HT-29 (cell line): ENCODE data around the gene ZNF619. TPM values are rescaled to one million over a fixed set of nuclear protein-coding genes. Genes with fewer than 3 reads are reported as not detected.
"Not testable (repeated sequence)": the region's sequence is repeated elsewhere in the genome, so short reads cannot be mapped to it uniquely, and the experiment has no call there.

Source experiments
- DNase-seq: peaks from one replicate; pipeline ENCODE4 v3.0.0-alpha.2; 2015; ENCODE audit warnings: low spot score
- total RNA-seq: library from RNA; depleted of rRNA; stranded (reverse); fragments of >200 nt; shearing (Covaris generic); gene quantifications from 2 replicates; pipeline ENCODE4 v1.2.3, GENCODE V29; 2014; rRNA removed

ZNF619 gene
- total RNA-seq, result 0.81 and 1.4 TPM in 2 replicates

DNA sequence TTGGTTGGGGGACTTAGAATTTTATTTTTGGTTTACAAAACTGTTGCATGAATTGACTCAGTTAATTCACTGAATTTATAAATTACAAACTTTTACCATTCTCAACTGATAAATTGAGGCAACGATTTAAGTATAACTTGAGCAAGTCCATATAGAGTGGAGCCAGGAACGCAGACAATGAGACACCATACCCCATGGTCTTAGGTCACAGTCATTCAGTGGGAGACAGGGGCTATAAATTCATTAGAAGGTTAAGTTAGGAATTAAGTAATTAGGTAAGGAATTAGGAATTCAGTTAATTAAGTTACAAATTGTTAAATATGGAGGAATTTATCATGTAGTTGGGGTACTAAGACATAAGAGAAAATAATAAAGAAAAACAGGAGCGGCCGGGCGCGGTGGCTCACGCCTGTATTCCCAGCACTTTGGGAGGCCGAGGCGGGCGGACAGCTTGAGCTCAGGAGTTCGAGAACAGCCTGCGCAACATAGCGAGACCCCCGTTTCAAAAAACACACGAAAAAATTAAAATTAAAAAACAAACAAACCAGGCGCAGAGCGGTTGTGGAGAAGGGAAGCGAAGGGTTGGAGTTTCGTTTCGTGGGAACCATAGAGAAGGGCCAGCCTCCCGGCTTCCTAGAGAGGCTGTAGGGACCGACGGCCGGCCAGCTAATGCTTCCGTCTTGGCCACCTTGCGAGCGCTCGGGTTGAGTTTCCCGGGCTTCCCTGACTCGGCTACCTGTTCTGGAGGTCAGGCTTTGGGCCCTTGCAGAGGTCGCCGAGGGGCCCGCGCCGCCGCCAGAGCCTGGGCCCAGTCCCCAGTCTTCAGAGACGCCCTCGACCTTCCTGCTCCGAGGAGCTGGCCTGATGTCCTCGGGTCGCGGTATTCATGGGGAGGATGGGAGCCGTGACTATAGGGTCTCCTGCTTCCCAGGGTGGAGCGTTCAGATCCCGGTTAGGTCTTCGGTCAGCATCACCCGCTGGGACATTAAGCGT is at the start of gene ZNF619:
ZNF619 (plus strand) TSS at position 645 of the 993 bp plus-strand sequence. CDS start 858 bp downstream, outside the sequence.
- peak; percentile 59 for DNase-seq

DNA sequence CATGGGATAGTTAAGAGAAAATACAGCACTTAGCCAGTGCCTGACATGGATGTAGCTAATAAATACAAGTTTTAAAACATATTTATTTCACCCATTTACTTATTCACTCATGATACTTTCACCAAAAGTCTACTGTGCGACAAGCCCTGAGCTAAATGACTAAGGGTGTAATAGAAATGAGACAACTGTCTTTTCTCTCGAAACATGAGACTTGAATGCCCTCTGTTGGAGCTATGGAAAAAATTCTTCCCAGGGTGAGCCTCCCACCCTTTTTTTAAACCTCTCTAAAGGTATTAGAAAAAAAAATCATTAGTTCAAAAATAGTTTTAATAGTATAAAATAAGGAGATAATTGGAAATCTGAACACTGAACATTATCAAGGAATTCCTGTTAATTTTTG is 44.1 kb upstream of the ZNF619 start:
- DNase-seq, result no peak

DNA sequence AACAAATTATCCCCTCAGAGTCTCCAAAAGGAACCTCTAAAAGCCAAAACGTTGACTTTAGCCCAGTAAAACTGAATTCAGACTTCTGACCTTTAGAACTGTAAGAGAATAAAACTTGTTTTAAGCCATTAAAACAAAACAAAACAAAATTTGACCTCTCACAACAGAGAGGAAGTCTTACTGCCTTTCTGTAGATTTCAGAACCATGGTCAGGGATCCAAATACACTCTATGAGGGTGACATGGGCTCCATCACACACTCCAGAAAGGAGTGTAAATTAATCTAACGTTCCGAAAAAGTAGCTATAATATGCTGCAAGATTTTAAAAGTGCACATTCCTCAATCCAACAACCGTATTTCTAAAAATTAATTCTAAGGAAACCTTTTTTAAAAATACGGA is 39.0 kb upstream of the ZNF619 start:
- no peak for DNase-seq

DNA sequence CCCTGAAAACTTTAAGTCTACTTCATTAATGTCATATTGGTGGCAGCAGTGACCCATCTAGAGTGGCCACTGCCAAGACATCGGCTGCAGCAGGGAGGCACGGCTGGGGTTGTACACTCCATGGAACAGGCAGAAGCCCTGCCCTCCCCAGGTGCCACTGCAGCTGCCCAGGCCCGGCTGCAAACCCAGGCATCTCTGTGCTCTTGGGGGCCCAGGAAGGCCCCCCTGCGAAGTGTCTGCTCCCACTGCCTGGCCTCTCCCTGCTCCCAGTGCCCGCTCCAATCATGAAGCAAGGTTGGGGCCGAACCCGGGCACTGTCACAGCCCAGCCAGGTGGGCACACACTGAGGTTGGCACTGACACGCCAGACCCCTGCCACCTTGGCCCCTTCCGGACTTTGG is 31.9 kb upstream of the ZNF619 start:
- no peak for DNase-seq

GRCh38 chr3:40445880-40446279 is 31.0 kb upstream of the ZNF619 start:
- no peak for DNase-seq

GRCh38 chr3:40450438-40450837 is 26.5 kb upstream of the ZNF619 start:
- no peak for DNase-seq

DNA sequence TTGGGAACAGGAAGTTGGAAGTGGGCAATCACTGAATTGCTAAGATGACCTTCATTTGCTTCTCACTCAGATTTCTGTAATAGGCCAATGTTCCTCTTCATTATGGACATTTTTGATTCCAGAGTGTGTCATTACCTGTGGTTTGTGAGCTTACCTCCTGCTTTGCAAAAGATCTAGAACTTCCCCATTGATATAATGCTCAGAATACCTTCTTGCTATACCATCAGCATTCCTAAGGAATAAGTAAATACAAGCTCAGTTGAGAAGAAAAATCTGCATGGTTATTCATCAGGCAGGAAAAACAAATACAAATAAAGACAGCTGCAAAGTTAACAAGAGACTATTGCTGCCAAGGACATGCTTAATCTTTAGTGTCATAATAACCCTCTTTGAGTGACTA is 25.4 kb upstream of the ZNF619 start:
- DNase-seq, result no peak

DNA sequence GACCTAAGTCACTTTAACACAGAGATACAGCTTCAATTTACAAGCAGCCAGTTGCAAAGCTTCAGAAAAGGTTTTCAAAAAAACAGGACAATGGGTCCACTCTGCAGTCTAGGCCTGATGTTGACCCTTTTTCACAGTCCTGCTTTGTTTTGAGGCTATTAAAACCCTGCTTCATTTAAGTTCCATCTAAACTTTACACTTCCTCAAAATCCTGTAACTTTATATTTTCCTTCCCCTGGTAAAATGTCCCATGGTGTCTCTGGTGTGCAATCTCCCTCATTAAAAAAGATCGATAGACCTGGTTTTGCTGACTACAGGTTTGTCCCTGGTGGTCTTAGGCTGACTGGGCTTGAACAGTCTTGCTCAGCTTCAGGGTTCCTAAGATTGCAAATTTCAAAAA is 24.9 kb upstream of the ZNF619 start:
- no peak for DNase-seq

DNA sequence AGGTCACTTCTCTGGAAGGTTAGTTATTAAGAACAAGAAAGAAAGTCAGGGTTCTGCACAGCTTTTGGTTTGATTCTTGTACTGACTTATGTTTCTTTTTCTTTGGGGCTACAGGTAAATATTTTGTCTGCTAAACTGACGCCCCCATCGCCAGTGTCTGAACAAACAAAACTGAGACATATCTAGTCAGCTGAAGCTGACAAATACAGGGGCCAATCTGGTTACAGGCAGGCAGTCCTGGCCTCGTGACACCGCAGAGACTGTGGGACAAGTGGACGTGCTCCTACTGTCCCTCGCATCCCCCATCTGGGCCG is 24.4 kb upstream of the ZNF619 start:
- DNase-seq, result peak; percentile 12

GRCh38 chr3:40452876-40453730 is 23.8 kb upstream of the ZNF619 start:
- peak; percentile 93 for DNase-seq

GRCh38 chr3:40453933-40454332 is 23.0 kb upstream of the ZNF619 start:
- no peak for DNase-seq

- no peak for DNase-seq
Observed at GRCh38 chr3:40455328-40455727, 21.6 kb upstream of the ZNF619 start.

- DNase-seq, result no peak
Observed at GRCh38 chr3:40456279-40456939, 20.5 kb upstream of the ZNF619 start.

GRCh38 chr3:40456940-40457823 is 19.7 kb upstream of the ZNF619 start, which contains the start of gene RPL14:
TSS of gene RPL14 (plus strand) at chr3:40457339. CDS start at chr3:40457472, 133 bp downstream.
- peak; percentile 89 for DNase-seq

- DNase-seq, result no peak
Observed at GRCh38 chr3:40458473-40458872, 18.4 kb upstream of the ZNF619 start.

GRCh38 chr3:40460481-40460880 is 16.4 kb upstream of the ZNF619 start:
- not testable (repeated sequence) for DNase-seq

- DNase-seq, result no peak
Observed at GRCh38 chr3:40461161-40461560, 15.8 kb upstream of the ZNF619 start.

DNA sequence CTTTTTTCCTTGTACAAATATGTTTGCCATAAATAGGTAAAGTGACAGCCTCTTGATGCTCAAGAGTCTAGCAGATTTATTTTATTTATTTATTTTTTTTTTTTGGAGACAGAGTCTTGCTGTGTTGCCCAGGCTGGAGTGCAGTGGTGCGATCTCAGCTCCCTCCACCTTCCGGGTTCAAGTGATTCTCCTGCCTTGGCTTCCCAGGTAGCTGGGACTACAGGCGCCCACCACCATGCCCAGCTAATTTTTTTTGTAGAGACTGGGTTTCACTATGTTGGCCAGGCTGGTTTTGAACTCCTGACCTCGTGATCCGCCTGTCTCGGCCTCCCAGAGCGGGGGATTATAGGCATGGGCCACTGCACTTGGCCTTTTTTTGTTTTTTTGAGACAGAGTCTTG is 14.1 kb upstream of the ZNF619 start:
- DNase-seq, result not testable (repeated sequence)

GRCh38 chr3:40463579-40463978 is 13.3 kb upstream of the ZNF619 start:
- no peak for DNase-seq

DNA sequence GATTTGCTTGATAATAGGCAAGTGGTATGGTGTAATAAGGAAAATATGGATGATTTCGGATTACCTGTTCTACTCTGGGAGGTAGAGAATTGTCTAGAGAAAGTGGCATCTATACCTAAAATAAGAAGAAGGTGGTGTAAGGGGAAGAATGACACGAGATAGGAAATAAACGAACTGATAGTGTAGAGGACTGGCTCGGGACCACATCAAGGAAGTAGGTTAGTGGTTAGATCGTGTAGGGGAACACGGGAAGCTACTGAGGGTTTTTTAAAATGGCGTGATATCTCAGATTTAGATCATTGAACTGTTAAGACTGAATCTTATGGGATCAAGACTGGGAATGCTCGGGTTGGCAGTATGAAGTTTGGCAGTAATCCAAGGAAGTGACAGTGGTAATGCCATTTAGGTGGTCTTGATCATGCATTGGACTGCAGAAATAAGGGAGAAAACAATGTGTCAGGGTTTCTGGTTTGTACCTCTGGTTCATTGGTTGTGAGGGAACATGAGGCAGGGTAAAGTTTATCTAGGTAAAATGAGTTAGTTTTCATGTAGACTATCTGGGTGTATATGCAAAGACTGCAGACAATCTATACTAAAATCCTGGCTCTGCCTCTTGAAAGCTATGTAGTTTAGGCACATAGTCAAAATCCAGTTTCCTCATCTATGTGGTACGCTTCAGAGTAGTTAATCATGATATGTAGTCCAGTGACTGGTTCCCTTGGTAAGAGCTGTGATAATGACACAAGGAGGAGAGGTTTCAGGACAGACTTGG is 12.4 kb upstream of the ZNF619 start:
- DNase-seq, result no peak
